Measurements from ENCODE around the gene DUSP12.
A peak's percentile ranks its signal among the peaks of the same experiment; 100 is the strongest.
"Not testable (repeated sequence)": the region's sequence is repeated elsewhere in the genome, so short reads cannot be mapped to it uniquely, and the experiment has no call there.

Gene DUSP12

GRCh38 chr1:161769673-161770045 is 20.1 kb downstream of the DUSP12 start:
- not testable (repeated sequence) for DNase-seq

DNA sequence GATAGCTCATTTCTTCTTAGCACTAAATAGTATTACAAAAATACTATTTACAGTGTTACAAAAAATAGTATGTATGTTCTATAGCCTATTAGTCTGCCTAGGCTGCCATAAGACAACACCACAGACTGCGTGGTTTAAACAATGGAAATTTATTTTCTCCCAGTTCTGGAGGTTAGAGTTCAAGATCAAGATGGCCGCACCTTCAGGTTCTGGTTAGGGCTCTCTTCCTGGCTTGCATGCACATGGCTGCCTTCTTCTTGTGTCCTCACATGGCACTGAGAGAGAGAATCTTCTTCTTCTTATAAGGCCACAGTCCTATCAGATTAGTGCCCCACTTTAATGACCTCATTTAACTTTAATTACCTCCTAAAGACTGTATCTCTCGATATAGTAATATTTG is 20.7 kb downstream of the DUSP12 start:
- DNase-seq = no peak

GRCh38 chr1:161771161-161771560 is 21.6 kb downstream of the DUSP12 start:
- DNase-seq = no peak

DNA sequence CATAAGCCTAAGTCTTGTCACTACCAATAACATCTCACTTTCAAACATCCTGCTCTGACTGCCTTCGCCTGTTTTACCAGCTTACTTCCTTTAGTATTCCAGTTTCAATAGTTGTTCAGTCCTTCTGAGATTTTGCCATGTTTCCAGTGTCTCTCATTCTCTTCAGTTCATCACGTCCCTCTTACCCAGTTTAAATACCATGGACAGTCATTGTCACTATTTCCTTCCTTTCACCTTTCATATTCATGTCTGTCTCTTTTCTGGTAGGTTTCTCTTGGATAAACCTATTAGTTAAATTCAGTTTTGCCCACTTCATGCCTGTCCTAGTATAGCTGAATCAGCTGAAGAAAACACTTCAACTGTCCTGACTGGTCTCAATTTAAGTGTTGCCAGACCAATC is 22.4 kb downstream of the DUSP12 start:
- no peak for DNase-seq

- DNase-seq = no peak
These were observed 22.8 kb downstream of the DUSP12 start for GRCh38 chr1:161772397-161772796.

DNA sequence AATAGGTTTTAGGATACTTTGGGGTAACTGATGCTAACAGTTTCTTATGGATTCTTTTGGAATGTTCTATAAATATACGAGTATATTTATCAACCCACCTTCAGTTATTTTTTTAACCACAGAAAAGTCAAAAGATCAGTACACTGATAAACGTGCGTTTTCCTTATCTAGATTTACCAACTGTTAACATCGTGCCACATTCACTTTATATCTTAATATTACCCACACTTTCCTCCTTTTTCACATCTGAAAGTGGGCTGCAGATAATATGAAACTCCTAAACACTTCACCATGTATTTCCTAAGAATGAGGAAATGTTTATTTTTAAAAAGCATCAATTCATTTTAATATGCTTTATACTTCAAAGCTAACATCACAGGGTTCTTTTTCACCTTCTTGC is 24.2 kb downstream of the DUSP12 start:
- no peak for DNase-seq

DNA sequence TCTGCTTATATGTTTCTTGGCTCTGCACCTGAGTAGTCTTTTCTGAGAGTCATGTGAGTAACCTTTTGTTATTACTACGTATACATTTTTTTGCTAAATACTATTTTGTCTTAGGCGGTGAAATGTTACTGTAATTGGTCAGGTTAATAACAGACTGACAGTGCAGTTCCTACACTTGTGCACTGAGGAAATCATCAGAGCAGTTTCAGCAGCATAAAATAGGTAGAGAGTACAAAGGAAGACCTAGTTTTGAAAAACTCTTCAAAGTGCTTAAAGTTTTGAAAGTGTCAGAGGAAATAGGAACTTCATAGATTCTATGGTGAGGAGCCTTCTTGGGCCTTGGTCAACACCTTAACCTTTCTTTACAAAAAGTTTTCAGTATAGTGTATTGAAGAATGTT is 27.7 kb downstream of the DUSP12 start:
- DNase-seq = no peak

DNA sequence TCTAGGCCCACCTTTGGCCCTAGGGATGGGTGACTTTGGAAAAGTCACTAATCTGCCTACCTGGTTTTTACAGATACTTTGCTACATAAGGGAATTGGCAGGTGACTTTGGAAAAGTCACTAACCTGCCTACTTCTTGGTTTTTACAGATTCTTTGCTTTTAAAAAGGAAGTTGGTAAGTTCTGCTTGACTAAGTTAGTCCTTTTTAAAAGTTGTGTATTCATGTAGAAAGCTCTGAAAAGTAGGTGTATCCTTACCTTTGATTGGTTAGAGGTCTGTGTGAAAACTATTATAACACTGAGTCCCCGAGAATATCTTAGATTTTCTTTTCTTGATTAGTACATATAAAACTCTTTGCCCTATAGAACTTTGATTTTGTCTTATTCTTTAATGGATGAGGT is 28.9 kb downstream of the DUSP12 start:
- DNase-seq = no peak

DNA sequence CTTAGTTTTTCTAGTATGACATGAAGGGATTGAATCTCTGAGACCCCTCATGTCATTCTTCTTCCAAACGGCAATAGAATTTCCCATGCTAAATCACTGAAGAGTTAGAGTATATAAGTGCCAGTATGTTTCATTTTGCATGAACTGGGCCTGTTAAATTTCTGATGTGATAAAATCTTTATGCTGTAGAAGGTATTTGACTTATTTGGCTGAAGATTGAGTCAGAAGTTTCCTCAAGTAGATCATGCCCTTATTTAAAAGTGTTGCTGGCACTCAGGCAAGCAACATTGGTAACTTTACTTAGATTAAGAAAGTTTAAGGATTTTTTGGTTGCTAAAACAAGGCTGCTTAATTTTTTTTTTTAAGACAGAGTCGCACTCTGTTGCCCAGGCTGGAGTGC is 29.8 kb downstream of the DUSP12 start:
- no peak for DNase-seq

DNA sequence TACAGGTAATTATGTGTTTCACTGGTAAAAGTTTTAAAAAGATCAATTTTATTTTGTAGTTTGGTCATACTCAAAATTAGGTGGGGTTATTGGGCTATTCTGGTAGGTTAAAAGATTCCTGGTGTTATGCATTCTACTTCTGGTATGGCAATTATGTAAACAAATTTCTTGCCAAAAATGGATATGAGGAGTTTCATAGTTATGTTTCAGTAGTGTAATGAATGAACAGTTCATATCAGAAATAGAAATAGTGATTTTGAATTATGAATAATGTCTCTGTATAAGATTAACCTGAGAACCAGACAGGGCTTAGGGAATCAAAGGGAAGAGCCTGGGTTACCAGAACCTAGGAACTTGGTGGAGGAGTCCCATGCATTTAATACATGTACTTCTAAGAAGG is 32.4 kb downstream of the DUSP12 start:
- DNase-seq = no peak

GRCh38 chr1:161782886-161783285 is 33.3 kb downstream of the DUSP12 start:
- DNase-seq = no peak

GRCh38 chr1:161784968-161785367 is 35.4 kb downstream of the DUSP12 start:
- peak in 13 of 51 donors; percentile 2 to 24 (median 5) for DNase-seq

DNA sequence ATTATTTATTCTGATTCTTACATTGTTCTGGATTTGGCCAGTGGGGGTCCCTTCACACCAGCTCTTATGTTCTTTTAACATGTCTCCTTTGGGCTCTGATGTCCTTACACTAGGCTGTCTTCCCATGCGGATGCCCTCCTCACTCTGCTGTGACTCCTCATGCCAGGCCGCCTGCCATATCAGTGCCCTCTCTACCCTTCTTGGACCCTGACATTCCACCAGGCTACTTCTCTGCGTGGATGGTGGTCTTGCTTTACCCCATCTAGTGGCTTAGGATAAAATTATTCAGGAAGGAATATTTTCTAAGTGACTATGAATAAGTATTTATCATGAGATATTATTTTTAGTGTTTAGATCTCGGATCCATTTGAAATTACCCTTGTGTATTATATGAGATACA is 37.8 kb downstream of the DUSP12 start:
- no peak for DNase-seq

- DNase-seq = no peak
These were observed 41.2 kb downstream of the DUSP12 start for GRCh38 chr1:161790587-161791317.

DNA sequence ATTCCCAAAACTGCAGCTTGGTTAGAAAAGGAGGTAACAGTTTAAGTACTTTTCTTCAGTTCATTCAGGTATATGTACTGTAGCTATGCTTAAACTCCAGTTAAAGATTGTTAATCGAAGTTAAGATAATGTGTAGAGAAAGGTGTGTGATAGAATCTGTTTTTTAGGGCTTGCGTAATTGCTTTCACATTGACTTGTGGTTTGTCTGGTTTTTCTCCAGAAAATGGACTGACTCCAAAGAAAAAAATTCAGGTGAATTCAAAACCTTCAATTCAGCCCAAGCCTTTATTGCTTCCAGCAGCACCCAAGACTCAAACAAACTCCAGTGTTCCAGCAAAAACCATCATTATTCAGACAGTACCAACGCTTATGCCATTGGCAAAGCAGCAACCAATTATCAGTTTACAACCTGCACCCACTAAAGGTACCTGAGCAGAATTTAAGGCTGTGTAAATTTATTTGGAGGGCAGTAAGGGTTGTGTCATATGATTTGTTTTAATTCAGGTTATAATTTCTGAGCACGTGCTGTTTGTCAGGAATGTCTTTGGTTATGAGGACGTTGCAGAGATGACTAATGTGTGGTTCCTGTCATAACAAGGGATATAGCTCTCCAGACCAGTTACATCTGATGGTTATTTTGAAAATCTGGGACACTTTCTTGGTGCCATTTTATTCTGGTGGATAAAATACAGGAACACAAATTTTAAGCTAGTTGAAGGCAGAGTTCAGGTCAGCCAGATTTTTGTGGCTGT is 42.5 kb downstream of the DUSP12 start:
- no peak for DNase-seq

DNA sequence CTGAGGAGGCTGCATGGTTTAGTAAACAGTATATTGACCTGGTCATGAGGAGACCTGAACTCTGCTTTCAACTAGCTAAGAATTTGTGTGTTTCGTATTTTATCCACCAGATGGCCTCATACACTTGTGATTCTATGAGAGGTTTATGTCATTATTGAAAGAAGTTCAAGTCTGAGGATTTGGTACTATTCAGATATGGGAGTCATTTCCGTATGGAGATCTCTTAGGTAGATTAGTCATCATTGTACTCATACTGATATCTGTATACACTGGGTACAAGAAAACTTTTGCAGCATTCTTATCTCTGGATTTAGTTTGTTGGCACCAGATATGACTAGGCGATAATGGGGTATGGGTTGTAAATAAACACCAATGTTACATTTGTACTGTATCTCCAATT is 43.2 kb downstream of the DUSP12 start:
- DNase-seq = peak in 2 of 51 donors; percentile 11 to 72

- no peak for DNase-seq
These were observed 50.2 kb downstream of the DUSP12 start for GRCh38 chr1:161799792-161800191.

DNA sequence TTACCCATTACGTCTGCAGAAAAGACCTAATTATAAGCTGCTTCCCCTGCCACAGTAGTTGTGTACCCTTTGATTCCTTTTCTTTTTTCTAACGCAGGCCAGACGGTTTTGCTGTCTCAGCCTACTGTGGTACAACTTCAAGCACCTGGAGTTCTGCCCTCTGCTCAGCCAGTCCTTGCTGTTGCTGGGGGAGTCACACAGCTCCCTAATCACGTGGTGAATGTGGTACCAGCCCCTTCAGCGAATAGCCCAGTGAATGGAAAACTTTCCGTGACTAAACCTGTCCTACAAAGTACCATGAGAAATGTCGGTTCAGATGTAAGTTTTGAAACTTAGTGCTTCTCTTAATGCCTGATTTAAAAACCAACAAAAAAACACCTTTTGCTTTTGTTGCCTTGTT is 52.4 kb downstream of the DUSP12 start:
- DNase-seq = peak in 15 of 51 donors; percentile 1 to 69 (median 17)

DNA sequence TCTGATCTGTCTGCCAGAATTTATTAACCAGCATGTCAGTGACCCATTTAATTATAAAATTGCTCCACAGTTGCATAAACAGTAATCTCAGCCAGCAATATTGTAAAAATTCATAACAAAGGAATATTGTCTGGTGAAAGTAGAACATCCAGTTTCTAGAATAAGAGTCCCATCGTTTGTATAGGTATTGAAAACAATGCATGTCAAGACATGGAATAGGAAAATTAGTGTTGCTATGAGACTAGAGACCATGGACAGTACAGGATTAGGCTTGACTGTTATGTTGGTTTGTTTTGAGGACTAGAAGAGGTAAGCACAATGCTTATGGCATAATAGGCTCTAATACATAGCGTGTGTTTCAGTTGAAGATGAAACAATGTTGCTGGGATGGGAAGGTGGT is 53.6 kb downstream of the DUSP12 start:
- DNase-seq = no peak

- DNase-seq = no peak
These were observed 56.0 kb downstream of the DUSP12 start for GRCh38 chr1:161805399-161806197.

Measured in hypothalamus (tissue), 51 donors.